HUDEP-2 (cell line): ENCODE results near the gene ZNF491.
"Not testable (repeated sequence)": the region's sequence is repeated elsewhere in the genome, so short reads cannot be mapped to it uniquely, and the experiment has no call there.

ENCODE experiments used
- DNase-seq, 76 experiments: peaks; one replicate each; lab custom pipeline; 2025; ENCODE audit not compliant: unreplicated experiment in 76 of 76; lab: John Stamatoyannopoulos, UW

ZNF491 gene

DNA sequence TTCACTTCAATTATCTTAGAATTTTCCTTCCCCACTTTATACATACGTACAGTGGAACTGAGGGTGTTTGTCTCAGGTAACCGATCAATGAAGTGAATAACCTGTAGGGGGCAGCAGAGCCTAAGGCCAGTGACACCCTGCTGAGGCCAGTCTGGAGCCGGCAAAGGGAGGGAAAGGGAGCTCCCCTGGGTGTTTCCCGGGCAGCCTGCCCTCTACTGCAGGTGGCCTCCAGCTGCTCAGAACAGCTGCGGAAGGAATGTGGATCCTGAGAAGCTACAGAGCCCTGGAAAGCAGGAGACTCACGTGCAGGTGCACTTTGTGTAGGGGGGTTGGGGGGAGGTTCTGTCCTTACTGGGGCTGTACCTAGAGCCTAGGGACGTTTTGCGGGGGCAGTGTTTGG is 832 bp upstream of the ZNF491 start:
- peak in 54 of 76 experiments; percentile 4 to 67 (median 38) for DNase-seq

DNA sequence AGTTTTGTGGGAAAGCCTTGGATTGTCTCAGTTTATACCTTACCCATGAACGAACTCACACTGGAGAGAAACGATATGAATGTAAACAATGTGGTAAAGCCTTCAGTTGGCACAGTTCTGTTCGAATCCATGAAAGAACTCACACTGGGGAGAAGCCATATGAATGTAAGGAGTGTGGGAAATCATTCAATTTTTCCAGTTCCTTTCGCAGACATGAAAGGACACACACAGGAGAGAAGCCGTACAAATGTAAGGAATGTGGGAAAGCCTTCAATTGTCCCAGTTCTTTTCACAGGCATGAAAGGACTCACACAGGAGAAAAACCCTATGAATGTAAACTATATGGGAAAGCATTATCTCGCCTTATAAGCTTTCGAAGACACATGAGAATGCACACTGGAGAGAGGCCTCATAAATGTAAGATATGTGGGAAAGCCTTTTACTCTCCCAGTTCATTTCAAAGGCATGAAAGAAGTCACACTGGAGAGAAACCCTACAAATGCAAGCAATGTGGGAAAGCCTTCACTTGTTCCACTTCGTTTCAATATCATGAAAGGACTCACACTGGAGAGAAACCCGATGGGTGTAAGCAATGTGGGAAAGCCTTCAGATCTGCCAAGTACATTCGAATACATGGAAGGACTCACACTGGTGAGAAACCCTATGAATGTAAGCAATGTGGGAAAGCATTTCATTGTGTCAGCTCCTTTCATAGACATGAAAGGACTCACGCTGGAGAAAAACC is 8.2 kb downstream of the ZNF491 start:
- DNase-seq, result no peak

- DNase-seq, result no peak
These were observed 8.7 kb downstream of the ZNF491 start for GRCh38 chr19:11807099-11807380.

- peak in 4 of 76 experiments; percentile 11 to 81 (median 26) for DNase-seq
These were observed 15.3 kb downstream of the ZNF491 start for GRCh38 chr19:11813703-11814028.

GRCh38 chr19:11814029-11814699 is 15.8 kb downstream of the ZNF491 start, which contains the start of gene ZNF440:
ZNF440 (plus strand) TSS chr19:11814273; CDS start chr19:11814448, 175 bp downstream.
- peak in 69 of 76 experiments; percentile 1 to 94 (median 77) for DNase-seq

GRCh38 chr19:11814700-11815035 is 16.3 kb downstream of the ZNF491 start:
- no peak for DNase-seq

GRCh38 chr19:11821474-11822109 is 23.3 kb downstream of the ZNF491 start:
- no peak for DNase-seq

GRCh38 chr19:11828957-11829876 is 30.9 kb downstream of the ZNF491 start:
- not testable (repeated sequence) for DNase-seq

- DNase-seq, result no peak
These were observed 34.1 kb downstream of the ZNF491 start for GRCh38 chr19:11832253-11832912.

DNA sequence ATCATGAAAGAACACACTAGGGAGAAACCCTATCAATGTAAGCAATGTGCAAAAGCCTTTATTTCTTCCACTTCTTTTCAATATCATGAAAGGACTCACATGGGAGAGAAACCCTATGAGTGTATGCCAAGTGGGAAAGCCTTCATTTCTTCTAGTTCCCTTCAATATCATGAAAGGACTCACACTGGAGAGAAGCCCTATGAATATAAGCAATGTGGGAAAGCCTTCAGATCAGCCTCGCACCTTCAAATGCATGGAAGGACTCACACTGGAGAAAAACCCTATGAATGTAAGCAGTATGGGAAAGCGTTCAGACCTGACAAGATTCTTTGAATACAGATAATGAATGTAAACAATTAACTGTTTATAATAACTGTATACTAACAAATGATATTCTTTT is 35.2 kb downstream of the ZNF491 start:
- DNase-seq, result no peak

GRCh38 chr19:11835626-11836066 is 37.3 kb downstream of the ZNF491 start:
- peak in 20 of 76 experiments; percentile 3 to 59 (median 19) for DNase-seq

GRCh38 chr19:11843722-11844121 is 45.4 kb downstream of the ZNF491 start:
- DNase-seq, result peak in 16 of 76 experiments; percentile 3 to 57 (median 28)

DNA sequence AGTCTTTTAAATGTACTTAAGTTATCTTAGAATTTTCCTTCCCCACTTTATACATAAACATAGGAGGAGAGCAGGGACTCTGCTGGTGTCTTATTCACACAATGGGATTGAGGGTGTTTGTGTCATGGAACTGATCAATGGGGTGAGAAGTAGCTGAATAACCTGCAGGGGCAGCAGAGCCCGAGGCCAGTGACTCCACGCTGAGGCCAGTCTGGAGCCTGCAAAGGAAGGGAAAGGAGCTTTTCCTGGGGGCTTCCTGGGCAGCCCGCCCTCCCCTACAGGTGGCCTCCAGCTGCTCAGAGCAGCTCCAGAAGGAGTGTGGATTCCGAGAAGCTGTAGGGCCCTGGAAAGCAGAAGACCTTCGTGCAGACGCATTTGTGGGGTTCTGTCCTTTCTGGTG is 49.3 kb downstream of the ZNF491 start:
- not testable (repeated sequence) for DNase-seq

DNA sequence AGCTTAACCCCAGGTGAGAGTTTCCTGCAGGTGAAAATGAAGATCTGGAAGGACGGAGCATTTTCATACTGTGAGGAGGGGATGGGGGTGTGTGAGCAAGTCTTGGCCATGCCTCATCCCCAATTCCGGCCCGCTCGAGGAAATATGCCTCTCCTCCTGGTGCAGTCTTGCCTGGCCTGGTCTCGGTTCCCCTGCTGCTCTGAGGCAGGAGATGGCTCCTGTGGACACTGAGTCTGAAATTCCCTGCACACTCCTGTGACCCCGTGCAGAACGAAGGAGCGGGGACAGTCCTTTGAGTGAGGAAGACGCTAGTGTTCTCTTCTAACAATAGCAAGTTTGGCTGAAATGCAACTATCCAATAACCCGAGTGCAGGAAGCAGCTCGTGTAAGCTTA is 49.9 kb downstream of the ZNF491 start:
- no peak for DNase-seq

DNA sequence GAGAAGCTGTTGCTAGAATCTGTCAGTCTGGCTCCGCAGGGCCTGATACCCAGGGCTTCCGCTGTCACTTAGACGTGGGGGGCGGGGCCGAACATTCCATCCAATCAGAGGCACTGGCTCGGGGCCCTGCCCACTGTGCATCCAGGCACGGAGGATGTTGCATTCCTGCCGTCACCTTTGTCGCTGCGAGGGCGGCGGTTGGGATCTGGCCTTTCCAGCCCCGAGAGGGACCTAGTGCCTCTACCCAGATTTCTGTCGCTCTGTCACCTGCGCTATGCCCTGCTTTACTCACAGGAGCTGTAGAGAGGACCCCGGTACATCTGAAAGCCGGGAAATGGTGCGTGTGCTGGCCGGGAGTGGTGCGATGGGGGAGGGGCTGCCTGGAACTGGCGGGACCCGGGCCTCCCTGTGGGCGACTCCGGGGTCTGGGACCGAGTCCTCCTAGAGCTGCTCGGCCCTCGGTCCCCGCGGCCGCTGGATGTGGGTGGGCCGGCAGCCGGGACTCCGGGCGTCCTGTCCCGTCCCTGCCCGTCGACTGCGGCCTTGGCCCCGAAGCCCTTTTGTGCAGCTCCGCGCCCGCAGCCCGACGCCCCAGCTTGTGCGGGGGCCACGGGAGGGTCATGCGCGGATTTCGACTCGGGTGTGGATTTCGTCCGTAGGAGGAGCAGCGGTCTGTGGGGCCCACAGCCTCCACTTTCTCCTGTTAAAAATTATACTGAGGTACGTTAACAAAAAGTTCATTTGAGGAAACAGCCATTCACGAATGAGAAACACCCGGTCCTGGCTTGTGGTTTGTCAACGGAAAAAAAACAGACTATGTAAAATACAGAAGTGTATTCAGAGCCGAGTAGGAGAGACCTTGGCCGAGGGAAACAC is 50.5 kb downstream of the ZNF491 start, which contains the start of gene ZNF439:
Gene ZNF439 (plus strand): TSS at position 133 of the 876 bp plus-strand sequence. CDS start 142 bp downstream, at position 275.
- DNase-seq, result no peak

DNA sequence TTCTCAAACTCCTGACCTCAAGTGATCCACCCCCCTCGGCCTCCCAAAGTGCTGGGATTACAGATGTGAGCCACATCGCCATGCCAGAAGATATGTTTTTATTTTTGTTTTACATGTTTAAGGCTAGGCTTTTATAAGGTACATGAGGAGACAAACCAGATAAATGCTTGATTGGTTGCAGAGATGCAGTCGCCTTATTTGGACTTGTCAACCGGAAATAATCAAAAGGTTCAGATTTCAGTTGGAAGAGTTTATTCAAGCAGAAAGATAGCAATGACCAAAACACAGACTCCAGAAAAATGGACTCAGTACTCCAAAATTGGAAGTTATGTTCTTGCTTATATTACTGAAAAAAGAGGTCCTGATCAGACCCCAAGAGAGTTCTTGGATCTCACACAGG is 52.0 kb downstream of the ZNF491 start:
- not testable (repeated sequence) for DNase-seq

DNA sequence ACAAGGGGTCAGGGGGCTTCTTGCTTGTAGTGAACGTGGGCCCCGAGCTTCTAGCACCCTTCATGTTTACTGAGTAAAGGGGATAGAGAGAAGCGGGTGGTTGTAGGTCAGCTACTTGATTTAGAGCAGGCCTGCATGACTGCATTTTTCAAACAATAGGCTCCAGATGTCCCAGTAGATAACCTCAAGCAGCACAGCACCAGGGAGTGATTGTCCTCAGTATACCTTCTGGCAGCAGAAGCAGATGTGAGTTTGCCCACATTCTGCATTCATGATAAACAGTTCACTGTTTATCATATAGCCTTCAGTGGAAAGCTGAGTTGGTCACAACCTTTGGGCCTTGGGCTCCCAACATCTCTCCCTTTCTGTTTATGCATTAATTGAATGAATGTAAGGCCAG is 55.0 kb downstream of the ZNF491 start:
- no peak for DNase-seq

GRCh38 chr19:11856596-11857250 is 58.4 kb downstream of the ZNF491 start:
- DNase-seq, result no peak
